Astrocyte (in vitro differentiated cells and primary cell): ENCODE measurements around the gene CD34. TPM values are rescaled to one million over a fixed set of nuclear protein-coding genes. Genes with fewer than 3 reads are reported as not detected.
A peak's percentile ranks its signal among the peaks of the same experiment; 100 is the strongest.

Experiments used
- DNase-seq: peaks from one replicate; pipeline ENCODE4 v3.0.0-alpha.2; 2010; ENCODE audit warnings: low read depth
- FAIRE-seq: peaks from 2 replicates; lab custom pipeline; 2011; peaks lifted over from hg19 to GRCh38; lab: Jason Lieb, UNC
- H2AFZ ChIP-seq: 2 replicates; pipeline ENCODE4 v1.6.0; 2012; ENCODE audit warnings: low read depth, low read length, inconsistent platforms
- H3K27ac ChIP-seq: 2 replicates; pipeline ENCODE4 v1.5.1; 2011; ENCODE audit warnings: low read depth, low read length, inconsistent platforms
- H3K27me3 ChIP-seq: 2 replicates; pipeline ENCODE4 v1.6.0; 2011; ENCODE audit warnings: low read length, inconsistent platforms; ENCODE audit not compliant: insufficient read depth
- H3K36me3 ChIP-seq: 2 replicates; pipeline ENCODE4 v1.5.1; 2011; ENCODE audit warnings: low read length, inconsistent platforms; ENCODE audit not compliant: insufficient read depth
- H3K4me1 ChIP-seq: 2 replicates; pipeline ENCODE4 v1.5.1; 2011; ENCODE audit warnings: low read length, inconsistent platforms; ENCODE audit not compliant: insufficient read depth
- H3K4me2 ChIP-seq: 2 replicates; pipeline ENCODE4 v1.6.0; 2012; ENCODE audit warnings: low read length, inconsistent platforms
- H3K4me3 ChIP-seq: 2 replicates; pipeline ENCODE4 v1.5.1; 2011; ENCODE audit warnings: low read depth, mild to moderate bottlenecking, low read length, inconsistent platforms; ENCODE audit not compliant: insufficient read depth
- H3K79me2 ChIP-seq: 2 replicates; pipeline ENCODE4 v1.6.0; 2012; ENCODE audit warnings: mild to moderate bottlenecking, low read length, inconsistent platforms; ENCODE audit not compliant: insufficient read depth
- H3K9ac ChIP-seq: 2 replicates; pipeline ENCODE4 v1.6.0; 2012; ENCODE audit warnings: mild to moderate bottlenecking, low read length, inconsistent platforms
- H3K9me3 ChIP-seq: 2 replicates; pipeline ENCODE4 v1.5.1; 2012; ENCODE audit warnings: low read depth, mild to moderate bottlenecking, low read length, inconsistent platforms; ENCODE audit not compliant: insufficient read depth
- H4K20me1 ChIP-seq: 2 replicates; pipeline ENCODE4 v1.6.0; 2012; ENCODE audit warnings: low read length, inconsistent platforms; ENCODE audit not compliant: insufficient read depth
- H3K27ac Mint-ChIP-seq: one replicate; pipeline ENCODE4 v1.8.0; 2021; ENCODE audit warnings: mild to moderate bottlenecking, mixed read lengths; ENCODE audit not compliant: unreplicated experiment
- H3K27me3 Mint-ChIP-seq: one replicate; pipeline ENCODE4 v1.8.0; 2021; ENCODE audit warnings: low read depth, mixed read lengths; ENCODE audit not compliant: unreplicated experiment
- H3K36me3 Mint-ChIP-seq: one replicate; pipeline ENCODE4 v1.8.0; 2021; ENCODE audit warnings: low read depth, mixed read lengths; ENCODE audit not compliant: unreplicated experiment
- H3K4me1 Mint-ChIP-seq: one replicate; pipeline ENCODE4 v1.8.0; 2021; ENCODE audit warnings: low read depth, mixed read lengths; ENCODE audit not compliant: unreplicated experiment
- H3K4me3 Mint-ChIP-seq: one replicate; pipeline ENCODE4 v1.8.0; 2021; ENCODE audit warnings: mild to moderate bottlenecking, moderate library complexity, mixed read lengths; ENCODE audit not compliant: unreplicated experiment
- H3K9me3 Mint-ChIP-seq: one replicate; pipeline ENCODE4 v1.8.0; 2021; ENCODE audit warnings: mild to moderate bottlenecking, mixed read lengths; ENCODE audit not compliant: unreplicated experiment
- CTCF ChIP-seq: IDR thresholded peaks from 2 replicates; pipeline ENCODE4 v1.5.1; 2011; ENCODE audit warnings: low read depth, mild to moderate bottlenecking, inconsistent platforms, low read length, moderate library complexity; ENCODE audit not compliant: insufficient read depth
- EZH2 ChIP-seq: IDR thresholded peaks from 2 replicates; pipeline ENCODE4 v1.6.1; 2012; ENCODE audit warnings: mild to moderate bottlenecking, low read length, inconsistent platforms; ENCODE audit not compliant: insufficient read depth
- total RNA-seq: library from RNA; stranded (reverse); gene quantifications from 2 replicates; pipeline ENCODE4 v1.2.1, GENCODE V29; 2021

CD34 gene
- total RNA-seq, 1 donor from 2014 or later, result 0.45 TPM

- Histone ChIP-seq H3K4me3 (no peak overlapping the region), H3K9me3 (no peaks in the 10 kb centered on the region), H2AFZ (no peak overlapping the region), H3K27ac (no peak overlapping the region), H3K9ac (no peak overlapping the region), H3K27me3 (no peaks in the 10 kb centered on the region), H3K79me2 (no peaks in the 10 kb centered on the region), H4K20me1 (no peaks in the 10 kb centered on the region), H3K4me1 (peaks cover 7% of the 10 kb centered on the region), H3K4me2 (no peak overlapping the region), H3K36me3 (no peaks in the 10 kb centered on the region)
- FAIRE-seq (no peak), DNase-seq (no peak)
- Mint-ChIP-seq H3K36me3 (no peaks in the 10 kb centered on the region), H3K27me3 (peaks cover 18% of the 10 kb centered on the region), H3K27ac (no peak overlapping the region), H3K4me1 (peaks cover 9% of the 10 kb centered on the region), H3K9me3 (peaks cover under 1% of the 10 kb centered on the region), H3K4me3 (no peak overlapping the region)
- TF ChIP-seq EZH2, result no peak
- no peak for TF ChIP-seq CTCF
Measured at GRCh38 chr1:207849016-207849415, 61.9 kb downstream of the CD34 start.

GRCh38 chr1:207848234-207848633, 62.7 kb downstream of the CD34 start:
- H3K9ac ChIP-seq, result no peak overlapping the region
- FAIRE-seq, result no peak

More at GRCh38 chr1:207848234-207848633, 62.7 kb downstream of the CD34 start:
- H3K9me3 ChIP-seq, result no peaks in the 10 kb centered on the region
- H4K20me1 ChIP-seq, result no peaks in the 10 kb centered on the region
- peaks cover 2% of the 10 kb centered on the region for H3K9me3 Mint-ChIP-seq
- peaks cover 3% of the 10 kb centered on the region for H3K79me2 ChIP-seq
- peaks cover 7% of the 10 kb centered on the region for H3K4me1 ChIP-seq
- peaks cover 18% of the 10 kb centered on the region for H3K27me3 Mint-ChIP-seq
- no peak overlapping the region for H3K4me3 Mint-ChIP-seq
- peak; percentile 43 for DNase-seq
- H3K27ac ChIP-seq, result peak overlapping the region; percentile 17
- H3K4me3 ChIP-seq, result no peak overlapping the region
- H3K36me3 ChIP-seq, result no peaks in the 10 kb centered on the region
- no peak overlapping the region for H3K27ac Mint-ChIP-seq
- peak overlapping the region; percentile 23 for H3K4me2 ChIP-seq
- H3K27me3 ChIP-seq, result no peaks in the 10 kb centered on the region
- H3K36me3 Mint-ChIP-seq, result no peaks in the 10 kb centered on the region
- no peak for TF ChIP-seq CTCF
- no peak for TF ChIP-seq EZH2
- peak overlapping the region; percentile 38 for H2AFZ ChIP-seq
- peaks cover 4% of the 10 kb centered on the region for H3K4me1 Mint-ChIP-seq
